HG03135 (cell line): ENCODE measurements around the gene BHLHE41.

Experiments used
- ATAC-seq: cut with Tn5 transposase; IDR thresholded peaks from one replicate; pipeline ENCODE4 v1.9.1; 2021; ENCODE audit warnings: mild to moderate bottlenecking, moderate library complexity; ENCODE audit not compliant: unreplicated experiment

The BHLHE41 gene

DNA sequence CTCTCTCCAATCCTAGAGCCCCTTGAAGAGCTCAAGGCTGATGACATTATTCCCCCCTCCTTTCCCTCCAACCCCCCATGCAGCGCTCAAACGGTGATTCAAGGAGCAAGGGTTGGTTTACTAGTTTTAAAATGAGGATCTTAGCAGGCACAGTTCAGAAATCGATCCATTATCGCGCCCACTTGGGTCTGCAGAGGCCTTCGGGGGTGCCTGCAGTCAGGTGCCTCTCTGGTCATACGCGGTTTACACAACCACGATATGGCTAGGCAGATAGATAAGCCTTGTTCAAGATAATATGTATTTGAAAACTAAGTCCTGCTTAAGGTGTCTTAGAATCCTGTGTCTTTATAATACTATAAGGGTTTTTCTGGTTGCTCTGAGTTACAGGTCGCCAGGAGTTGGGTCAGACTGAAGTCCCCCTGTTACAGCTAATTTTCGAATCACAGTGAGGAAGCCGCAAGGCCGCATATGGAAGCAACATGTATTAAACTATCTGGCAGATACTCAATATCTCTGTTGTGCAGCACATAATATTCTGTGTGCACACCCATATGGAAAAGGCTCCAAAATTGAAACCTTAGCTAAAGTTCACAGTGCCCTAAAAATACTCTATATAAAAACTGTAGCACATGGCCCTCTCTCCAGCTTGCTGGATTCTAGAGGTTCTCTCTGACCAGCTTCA is 10.0 kb downstream of the BHLHE41 start:
- no peak for ATAC-seq

- peak; percentile 79 for ATAC-seq
Observed at GRCh38 chr12:26113853-26114719, 10.8 kb downstream of the BHLHE41 start.

DNA sequence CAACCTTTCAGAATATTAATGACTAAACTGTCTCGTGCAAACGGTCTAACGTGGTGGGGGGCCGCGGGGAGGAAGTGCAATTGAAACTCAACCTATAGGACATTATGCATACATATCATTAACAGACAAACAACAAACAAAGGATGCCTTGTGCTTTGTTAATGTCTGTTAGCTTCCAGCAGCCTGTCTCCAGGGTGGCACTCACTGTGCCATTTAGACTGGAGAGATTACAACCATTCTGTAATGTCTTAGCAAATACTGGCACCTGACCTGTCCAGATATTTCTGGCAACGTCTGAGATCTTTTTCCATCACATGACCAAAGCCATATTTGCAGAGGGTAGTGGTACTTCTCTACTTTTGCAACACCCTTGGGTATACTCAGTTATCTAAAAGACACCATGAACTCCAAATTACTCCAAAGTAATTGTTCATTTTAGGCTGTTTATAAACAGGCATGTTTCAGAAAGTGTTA is 11.6 kb downstream of the BHLHE41 start:
- no peak for ATAC-seq

DNA sequence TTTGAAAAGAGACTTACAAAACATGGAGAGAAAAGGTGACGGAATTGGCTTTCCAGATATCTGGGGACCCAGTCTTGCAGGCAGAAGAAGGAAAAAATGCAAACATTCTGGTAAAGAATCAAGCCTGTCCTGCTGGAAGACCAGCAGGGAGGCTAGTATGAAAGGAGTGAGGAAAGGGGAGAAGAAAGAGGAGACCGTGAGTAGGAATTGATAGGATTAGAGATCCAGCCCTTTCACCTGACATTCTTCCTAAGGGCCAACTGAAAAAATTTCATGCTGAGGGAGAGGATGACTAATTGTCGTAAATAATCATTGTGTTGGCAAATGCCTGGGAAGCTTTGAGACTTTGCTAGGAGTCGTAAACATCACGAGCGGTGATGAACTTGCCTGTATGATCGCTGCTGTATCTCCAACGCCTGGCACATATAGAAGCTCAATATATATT is 12.1 kb downstream of the BHLHE41 start:
- ATAC-seq, result no peak

- ATAC-seq, result no peak
Observed at GRCh38 chr12:26112232-26112631, 12.6 kb downstream of the BHLHE41 start.

DNA sequence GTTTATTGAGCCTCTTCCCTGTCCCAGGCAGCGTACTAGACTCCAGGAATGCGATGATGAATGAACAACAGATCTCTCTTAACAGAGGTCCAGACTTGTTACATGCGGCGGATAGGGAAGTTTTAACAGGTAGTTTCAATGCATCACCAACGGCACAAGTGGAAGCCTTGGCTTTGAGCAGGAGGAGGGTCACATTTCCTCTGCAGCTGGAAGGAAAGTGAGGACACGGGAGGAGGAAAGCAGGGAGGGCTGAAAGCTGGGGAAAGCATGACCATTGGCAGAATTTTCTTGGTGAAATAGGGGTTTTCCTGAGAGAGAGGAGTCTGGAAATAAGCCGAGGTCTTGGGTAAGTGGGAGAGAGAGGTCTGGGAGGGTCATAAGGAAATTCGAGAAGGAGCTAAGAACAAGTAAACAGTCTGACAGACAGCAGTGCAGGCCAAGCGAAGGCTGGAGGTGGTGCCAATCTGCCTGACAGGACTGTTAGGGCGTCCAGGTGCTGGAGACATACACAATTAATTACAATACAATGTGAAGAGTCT is 15.4 kb downstream of the BHLHE41 start:
- no peak for ATAC-seq

GRCh38 chr12:26108915-26109314 is 15.9 kb downstream of the BHLHE41 start:
- ATAC-seq, result no peak

DNA sequence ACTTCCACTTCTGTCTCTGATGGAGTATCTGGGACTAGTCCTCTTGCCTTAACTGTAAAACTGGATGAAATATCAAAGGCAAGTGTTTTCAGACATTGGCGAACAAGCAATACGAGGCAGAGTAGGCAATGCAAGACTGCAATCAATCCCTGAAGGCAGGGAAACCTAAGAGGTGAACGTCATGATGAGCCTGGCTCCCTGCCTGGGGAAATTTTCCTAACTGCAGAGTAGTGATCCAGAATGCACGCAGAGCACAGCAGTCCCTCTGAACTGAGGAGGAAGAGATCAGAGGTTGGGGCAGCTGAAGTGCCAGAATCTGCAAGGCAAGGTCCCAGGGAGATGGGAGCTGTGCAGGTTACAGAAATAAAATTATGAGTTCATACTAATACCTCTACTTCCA is 18.5 kb downstream of the BHLHE41 start:
- no peak for ATAC-seq

DNA sequence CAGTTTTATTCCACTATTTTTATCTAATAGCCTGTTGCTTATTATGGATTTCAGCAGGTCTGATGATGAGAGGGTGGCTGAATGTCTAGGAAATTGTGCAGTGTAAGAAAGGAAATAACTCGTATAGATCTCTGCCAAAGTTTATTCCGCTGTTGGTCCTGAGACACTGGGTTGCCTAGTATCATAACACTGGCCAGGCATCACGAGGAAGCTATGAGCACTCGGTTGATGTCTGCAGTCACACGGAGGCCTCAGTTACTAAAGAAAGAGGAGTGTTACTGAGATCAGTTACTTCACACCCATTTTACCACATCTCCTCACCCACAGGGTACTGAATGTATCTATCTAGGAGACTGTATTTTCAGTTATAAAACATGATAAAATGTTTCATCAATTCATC is 21.9 kb downstream of the BHLHE41 start:
- no peak for ATAC-seq

GRCh38 chr12:26101763-26102162 is 23.1 kb downstream of the BHLHE41 start:
- no peak for ATAC-seq

DNA sequence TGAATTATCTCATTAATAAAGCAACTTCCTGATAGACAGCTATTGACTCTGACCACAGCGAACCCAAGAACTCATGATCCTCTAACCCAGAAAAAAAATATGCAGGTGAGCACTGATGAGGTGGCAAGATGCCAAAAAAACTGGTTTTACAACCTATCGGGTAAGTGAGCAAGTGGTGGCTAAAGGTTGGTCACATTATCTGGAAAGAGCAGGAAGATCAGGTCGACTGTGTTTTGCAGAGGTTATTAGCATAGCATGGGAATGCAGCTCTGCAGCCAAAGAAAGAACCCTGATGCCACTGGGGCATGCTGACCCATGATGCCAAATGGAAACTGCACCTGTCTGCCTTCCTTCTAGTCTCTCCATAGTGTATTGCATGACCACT is 23.5 kb downstream of the BHLHE41 start:
- no peak for ATAC-seq

GRCh38 chr12:26100666-26101349 is 24.0 kb downstream of the BHLHE41 start:
- no peak for ATAC-seq

DNA sequence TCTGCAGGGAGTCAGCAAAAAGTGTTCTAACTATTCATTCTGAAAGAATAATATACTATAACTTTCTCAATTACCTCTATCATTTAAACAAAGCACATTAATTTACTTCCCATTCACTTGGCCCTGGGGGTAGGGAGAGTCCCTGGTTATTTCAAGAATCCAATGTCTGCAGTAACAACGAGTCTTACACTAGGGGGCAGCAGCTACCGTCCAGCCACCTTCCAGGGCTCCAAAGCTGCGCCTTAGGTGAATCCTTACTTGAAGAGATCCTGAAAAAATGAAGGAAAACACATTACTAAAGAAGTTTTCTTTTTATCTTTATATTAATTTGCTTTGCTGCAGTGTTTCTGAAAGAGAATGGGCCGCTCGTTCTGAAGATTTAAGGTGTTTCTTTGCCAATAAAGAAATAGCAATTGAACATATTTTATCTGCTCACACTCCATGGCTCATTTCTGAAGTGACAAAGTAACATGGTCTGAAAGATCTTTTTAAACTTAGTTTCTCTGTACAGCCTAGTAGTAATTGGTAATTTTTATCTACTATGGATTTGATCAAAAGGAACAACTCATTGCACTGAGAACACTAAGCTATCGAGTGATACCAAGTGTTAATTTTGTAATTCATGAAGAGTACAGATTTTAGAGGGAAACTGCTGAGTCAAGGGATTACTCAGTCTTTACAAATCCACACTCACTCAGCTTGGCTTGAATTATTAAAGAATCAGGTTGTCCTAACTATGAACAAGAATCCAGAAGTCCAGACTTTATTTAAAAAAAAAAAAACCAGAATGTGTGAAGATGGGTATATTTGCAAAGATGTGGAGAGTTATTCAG is 27.6 kb downstream of the BHLHE41 start:
- no peak for ATAC-seq

DNA sequence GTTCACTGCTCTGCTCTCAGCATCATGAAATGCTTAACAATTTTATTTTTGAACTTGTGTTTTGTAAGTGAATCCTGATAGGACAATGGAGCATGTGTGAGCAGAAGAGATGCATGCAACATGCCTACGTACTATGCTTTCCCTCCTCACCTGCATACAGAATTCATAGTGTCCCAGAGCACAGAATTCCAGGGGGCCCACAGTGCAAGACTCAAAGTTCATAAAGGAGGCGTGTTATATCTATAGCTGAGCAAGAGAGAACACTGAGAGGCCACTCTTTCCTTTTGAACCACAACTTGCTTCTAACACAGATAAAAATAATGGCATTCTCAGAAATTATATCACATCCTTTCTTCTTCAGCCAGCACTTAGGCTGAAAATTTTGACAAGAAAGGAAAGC is 28.8 kb downstream of the BHLHE41 start:
- ATAC-seq, result no peak

DNA sequence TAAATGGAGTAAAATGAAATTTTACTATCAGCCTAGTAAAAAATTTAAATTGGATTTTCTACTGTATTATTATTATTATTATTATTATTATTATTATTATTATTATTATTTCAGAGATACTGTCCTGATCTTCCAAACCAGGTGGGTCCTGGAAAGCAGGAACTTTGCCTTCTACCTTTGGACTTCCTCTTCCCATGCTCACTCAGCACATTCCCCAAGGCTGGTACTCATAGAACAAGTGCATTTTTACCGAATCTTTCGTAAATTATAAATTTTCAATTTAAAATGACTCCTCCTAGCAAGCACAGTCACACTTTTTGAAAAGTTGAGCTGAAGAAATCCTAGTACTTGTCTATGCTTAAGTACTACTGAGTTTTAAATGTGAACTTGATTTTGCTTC is 29.7 kb downstream of the BHLHE41 start:
- ATAC-seq, result no peak

DNA sequence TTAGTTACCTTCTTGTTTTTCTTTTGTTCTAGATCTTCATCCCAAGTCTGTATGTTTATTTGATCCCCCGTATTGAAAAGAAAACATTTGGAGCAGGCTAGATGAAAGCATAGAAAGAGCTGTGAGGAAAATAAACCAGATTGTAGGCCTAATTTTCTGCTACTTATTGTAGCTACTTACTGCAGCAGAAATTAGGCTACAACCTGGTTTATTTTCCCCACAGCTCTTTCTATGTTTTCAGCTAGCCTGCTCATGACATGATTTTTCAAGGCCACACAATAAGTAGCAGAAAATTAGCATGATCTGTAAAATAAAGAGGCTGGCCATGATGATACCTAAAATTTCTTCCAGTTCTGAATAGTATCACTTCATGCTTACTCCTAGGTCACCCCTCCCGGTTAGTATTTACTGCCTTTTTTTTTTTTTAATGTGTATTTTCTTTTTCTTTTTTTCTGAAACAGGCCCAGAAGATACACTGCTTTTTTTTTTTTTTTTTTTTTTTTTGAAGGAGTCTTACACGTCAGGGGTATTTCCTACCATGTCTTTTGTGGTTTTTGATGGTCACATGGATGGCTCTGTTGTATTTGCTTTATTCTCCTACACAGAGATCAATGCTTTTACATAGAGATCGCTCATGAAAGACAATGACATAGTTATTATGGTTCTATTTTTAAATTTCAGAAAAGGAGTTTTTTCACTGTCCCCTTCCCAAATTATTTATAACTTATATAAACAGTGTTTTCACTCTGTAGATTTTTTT is 32.3 kb downstream of the BHLHE41 start:
- ATAC-seq, result no peak

- no peak for ATAC-seq
Observed at GRCh38 chr12:26091822-26092221, 33.0 kb downstream of the BHLHE41 start.

- no peak for ATAC-seq
Observed at GRCh38 chr12:26090836-26091510, 33.9 kb downstream of the BHLHE41 start.

GRCh38 chr12:26088998-26089397 is 35.8 kb downstream of the BHLHE41 start:
- ATAC-seq, result peak; percentile 99
